ENCODE results near the gene CCDC69.
"Not testable (repeated sequence)": the region's sequence is repeated elsewhere in the genome, so short reads cannot be mapped to it uniquely, and the experiment has no call there.

The CCDC69 gene

GRCh38 chr5:151192626-151193025 lies 31.3 kb downstream of the CCDC69 start:
- DNase-seq = no peak

- no peak for DNase-seq
These were observed 32.2 kb downstream of the CCDC69 start for GRCh38 chr5:151191661-151192060.

GRCh38 chr5:151189151-151189550 lies 34.7 kb downstream of the CCDC69 start:
- no peak for DNase-seq

GRCh38 chr5:151186538-151186937 lies 37.4 kb downstream of the CCDC69 start:
- DNase-seq = no peak

- DNase-seq = no peak
These were observed 37.8 kb downstream of the CCDC69 start for GRCh38 chr5:151186052-151186451.

- DNase-seq = no peak
These were observed 39.4 kb downstream of the CCDC69 start for GRCh38 chr5:151184316-151185042.

- no peak for DNase-seq
These were observed 40.2 kb downstream of the CCDC69 start for GRCh38 chr5:151183456-151184245.

GRCh38 chr5:151182976-151183375 lies 40.9 kb downstream of the CCDC69 start:
- DNase-seq = no peak

GRCh38 chr5:151182524-151182900 lies 41.4 kb downstream of the CCDC69 start:
- DNase-seq = no peak

- no peak for DNase-seq
These were observed 41.9 kb downstream of the CCDC69 start for GRCh38 chr5:151181818-151182523.

- DNase-seq = no peak
These were observed 43.6 kb downstream of the CCDC69 start for GRCh38 chr5:151180291-151180690.

- no peak for DNase-seq
These were observed 44.4 kb downstream of the CCDC69 start for GRCh38 chr5:151179489-151179840.

GRCh38 chr5:151178777-151179488 lies 45.0 kb downstream of the CCDC69 start:
- DNase-seq = no peak

- no peak for DNase-seq
These were observed 45.5 kb downstream of the CCDC69 start for GRCh38 chr5:151178372-151178771.

GRCh38 chr5:151176268-151176667 lies 47.6 kb downstream of the CCDC69 start:
- DNase-seq = not testable (repeated sequence)

- no peak for DNase-seq
These were observed 49.2 kb downstream of the CCDC69 start for GRCh38 chr5:151174612-151175101.

- DNase-seq = no peak
These were observed 49.9 kb downstream of the CCDC69 start for GRCh38 chr5:151173711-151174611.

- DNase-seq = no peak
These were observed 52.4 kb downstream of the CCDC69 start for GRCh38 chr5:151171529-151171928.

- no peak for DNase-seq
These were observed 55.1 kb downstream of the CCDC69 start for GRCh38 chr5:151168602-151169344.

- no peak for DNase-seq
These were observed 56.9 kb downstream of the CCDC69 start for GRCh38 chr5:151167022-151167421.
